Panc1 (cell line): ENCODE results near the gene MAEA.

ENCODE experiments used
- CTCF ChIP-seq: fragments of 450-650 bp; IDR thresholded peaks from 2 replicates; pipeline ENCODE4 v1.5.1; 2017; ENCODE audit warnings: mild to moderate bottlenecking
- POLR2AphosphoS5 ChIP-seq: IDR thresholded peaks from 2 replicates; pipeline ENCODE4 v1.6.1; 2012; ENCODE audit warnings: mild to moderate bottlenecking, low read depth, low read length, moderate library complexity
- REST ChIP-seq, 2 experiments: IDR thresholded peaks; 2 replicates each; pipeline ENCODE4 v1.6.1; 2011 to 2012; ENCODE audit warnings: low read depth in 2 of 2, control low read depth in 1 of 2, low read length in 1 of 2, mild to moderate bottlenecking in 1 of 2, moderate library complexity in 1 of 2; ENCODE audit not compliant: insufficient read depth in 1 of 2
- TCF7L2 ChIP-seq: IDR thresholded peaks from 2 replicates; pipeline ENCODE4 v1.6.1; 2011; ENCODE audit warnings: mild to moderate bottlenecking, low read depth, low read length, inconsistent platforms

DNA sequence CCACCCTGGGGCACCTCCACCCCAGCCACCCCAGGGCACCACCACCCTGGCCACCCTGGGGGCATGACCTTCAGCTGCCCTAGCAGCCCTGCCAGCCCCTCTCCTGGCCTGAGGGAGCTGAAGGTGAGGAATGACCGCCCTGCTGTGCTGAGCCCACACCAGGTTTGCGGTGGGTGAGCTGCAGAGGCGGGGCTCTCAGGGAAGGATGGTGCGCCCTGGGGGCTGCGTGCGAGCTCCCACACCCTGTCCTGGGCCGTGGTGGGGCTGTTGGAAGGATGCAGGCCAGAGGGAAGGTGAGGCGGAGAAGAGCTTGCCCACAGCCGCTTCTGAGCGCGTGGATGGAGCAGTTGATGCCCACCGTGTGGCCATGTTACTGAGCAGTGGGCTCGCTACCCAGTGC, 75.1 kb downstream of the MAEA start:
- TF ChIP-seq POLR2AphosphoS5 (no peak), CTCF (no peak), TCF7L2 (no peak), REST (IDR thresholded peaks at IDR 0.05; ENCODE audit: insufficient read depth in 1 of 2, low read depth in 2 of 2, low read length in 1 of 2) (no peak)
